ENCODE results near the gene PSMG4.

DNA sequence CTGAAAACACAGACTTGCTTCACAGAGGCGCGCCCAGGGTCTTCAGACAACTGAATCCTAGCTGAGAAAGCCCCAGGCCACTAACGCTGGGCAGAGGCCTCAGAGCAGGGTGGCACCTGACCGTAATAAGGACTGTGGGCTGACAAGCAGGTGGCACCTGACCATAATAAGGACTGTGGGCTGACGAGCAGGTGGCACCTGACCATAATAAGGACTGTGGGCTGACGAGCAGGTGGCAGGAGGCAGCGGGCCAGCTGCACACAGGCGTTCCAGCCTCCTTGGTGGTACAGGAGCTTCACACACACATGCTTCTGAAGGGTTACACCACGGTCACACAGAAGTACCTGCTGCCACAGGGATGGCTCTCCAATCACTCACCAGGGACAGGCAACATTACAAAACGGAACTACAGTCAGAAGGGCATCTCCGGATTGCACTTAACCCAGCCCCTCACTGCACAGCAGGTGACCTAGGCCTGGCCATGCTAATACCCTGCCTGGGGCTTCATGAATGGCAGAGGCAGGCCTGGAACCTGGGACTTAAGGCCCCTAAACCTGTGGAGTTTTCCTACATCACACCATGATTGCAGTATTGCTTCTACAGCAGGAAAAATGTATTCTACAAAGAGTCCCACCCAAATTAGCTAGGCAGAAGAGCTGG is 50.8 kb downstream of the PSMG4 start:
- TF ChIP-seq, protein P1, sequence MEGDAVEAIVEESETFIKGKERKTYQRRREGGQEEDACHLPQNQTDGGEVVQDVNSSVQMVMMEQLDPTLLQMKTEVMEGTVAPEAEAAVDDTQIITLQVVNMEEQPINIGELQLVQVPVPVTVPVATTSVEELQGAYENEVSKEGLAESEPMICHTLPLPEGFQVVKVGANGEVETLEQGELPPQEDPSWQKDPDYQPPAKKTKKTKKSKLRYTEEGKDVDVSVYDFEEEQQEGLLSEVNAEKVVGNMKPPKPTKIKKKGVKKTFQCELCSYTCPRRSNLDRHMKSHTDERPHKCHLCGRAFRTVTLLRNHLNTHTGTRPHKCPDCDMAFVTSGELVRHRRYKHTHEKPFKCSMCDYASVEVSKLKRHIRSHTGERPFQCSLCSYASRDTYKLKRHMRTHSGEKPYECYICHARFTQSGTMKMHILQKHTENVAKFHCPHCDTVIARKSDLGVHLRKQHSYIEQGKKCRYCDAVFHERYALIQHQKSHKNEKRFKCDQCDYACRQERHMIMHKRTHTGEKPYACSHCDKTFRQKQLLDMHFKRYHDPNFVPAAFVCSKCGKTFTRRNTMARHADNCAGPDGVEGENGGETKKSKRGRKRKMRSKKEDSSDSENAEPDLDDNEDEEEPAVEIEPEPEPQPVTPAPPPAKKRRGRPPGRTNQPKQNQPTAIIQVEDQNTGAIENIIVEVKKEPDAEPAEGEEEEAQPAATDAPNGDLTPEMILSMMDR (IDR thresholded peaks at IDR 0.05), result no peak
- no peak for TF ChIP-seq POLR2A (IDR thresholded peaks at IDR 0.05)
- no peak for TF ChIP-seq POLR2AphosphoS5 (IDR thresholded peaks at IDR 0.05; ENCODE audit: insufficient read depth in 1 of 2, low read depth in 1 of 2)
